ENCODE results near the gene DPPA5.
"Not testable (repeated sequence)": the region's sequence is repeated elsewhere in the genome, so short reads cannot be mapped to it uniquely, and the experiment has no call there.

Gene DPPA5, protein sequence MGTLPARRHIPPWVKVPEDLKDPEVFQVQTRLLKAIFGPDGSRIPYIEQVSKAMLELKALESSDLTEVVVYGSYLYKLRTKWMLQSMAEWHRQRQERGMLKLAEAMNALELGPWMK

DNA sequence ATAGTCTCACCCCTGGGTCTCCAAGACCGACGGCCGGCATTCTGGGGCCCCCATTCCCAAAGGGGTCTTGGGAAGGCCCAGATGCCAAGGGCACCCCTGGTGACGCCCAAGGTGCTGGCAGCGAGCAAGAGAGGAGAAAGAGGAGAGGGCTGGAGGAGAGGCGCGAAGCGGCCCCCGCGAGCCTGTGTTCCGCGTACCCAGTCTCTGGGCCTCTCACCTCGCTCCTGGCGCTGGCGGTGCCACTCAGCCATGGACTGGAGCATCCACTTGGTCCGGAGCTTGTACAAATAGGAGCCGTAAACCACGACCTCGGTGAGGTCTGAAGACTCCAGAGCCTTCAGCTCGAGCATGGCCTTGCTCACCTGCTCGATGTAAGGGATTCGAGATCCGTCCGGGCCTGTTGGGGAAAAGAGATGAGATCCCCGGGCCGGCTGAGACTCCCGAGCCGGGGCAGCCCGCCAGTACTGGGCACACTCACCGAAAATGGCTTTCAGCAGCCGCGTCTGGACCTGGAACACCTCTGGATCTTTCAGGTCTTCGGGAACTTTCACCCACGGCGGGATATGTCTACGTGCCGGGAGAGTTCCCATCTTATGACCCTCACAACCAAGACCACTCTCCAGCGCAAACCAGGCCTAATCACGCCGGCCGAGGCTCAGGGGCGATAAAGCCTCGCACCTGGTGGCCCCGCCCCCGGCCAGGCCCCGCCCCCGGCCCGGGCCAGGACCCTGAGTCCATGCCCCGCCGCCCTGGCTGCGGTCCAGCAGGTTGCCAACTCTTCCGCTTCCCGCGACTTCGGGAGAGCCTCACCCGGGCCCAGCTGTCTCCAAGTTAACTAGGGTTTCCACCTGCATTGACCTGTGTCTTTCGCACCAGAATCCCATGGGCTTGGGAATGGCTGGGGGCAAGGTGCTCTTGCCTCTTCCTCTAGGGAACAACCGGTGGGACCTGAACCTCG, at the start of gene DPPA5:
Gene DPPA5, minus strand, starts transcription at position 641 of the 958 bp plus-strand sequence. Its CDS starts 51 bp downstream, at position 590.
- no peak for DNase-seq

DNA sequence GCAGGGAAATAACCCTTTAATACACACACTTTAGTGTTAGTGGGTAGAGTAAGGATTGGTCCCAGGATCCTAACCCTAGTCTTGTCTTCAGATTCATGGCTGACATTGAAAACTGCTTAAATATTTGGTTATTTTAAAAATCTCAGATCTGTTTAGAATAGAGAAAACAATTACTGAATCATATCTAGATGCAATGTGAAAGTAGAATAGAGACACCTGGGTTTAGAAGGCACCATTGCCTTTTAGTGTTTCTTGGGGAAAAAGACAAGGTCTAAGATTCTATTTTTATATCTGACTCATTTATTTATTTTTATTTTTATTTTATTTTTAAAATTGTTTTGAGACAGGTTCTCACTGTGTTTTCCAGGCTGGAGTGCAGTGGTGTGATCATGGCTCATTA, 46.6 kb upstream of the DPPA5 start:
- no peak for DNase-seq

DNA sequence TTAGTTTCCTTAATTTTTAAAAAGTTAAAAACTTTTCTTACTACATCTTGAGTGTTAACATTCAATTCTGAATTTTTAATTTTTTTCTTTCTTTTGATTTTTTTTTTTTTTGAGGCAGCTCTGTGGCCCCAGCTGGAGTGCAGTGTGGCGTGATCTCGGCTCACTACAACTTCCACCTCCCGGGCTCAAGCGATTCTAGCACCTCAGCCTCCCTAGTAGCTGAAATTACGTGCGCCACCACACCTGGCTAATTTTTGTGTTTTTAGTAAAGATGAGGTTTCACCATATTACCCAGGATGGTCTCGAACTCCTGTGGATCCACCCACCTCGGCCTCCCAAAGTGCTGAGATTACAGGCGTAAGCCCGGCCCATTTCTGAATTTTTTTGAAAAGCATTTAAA, 41.8 kb upstream of the DPPA5 start:
- no peak for DNase-seq

DNA sequence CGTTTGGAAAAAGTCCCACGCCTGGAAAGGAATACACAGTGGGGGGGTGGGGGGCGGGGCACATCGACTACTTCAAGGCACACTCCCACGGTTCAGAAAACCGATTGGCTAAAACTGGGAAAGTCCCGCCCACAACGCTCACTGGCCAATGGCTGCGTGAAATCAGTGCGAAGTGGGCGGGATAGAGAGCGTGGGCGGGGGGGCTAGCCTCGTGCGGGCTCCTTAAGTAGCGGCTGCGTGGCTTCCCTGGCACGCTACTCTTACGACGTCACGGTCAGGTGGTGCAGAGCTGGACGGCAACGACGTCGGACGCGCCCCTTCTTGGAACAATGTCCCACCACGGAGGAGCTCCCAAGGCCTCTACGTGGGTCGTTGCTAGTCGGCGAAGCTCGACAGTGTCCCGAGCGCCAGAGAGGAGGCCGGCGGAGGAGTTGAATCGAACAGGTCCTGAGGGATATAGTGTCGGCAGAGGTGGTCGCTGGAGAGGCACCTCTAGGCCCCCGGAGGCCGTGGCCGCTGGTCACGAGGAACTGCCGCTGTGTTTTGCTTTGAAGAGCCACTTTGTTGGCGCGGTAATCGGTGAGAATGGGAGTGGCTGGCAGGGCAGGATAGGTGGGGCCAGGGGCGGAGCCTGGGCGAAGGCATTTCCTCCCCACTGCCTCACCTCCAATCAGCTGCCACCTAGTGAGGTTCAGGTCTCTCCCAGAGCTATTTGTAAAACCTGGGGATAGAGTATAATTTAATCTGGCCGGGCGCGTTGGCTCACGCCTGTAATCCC, 40.7 kb upstream of the DPPA5 start, which contains the start of gene DDX43:
Gene DDX43, plus strand, starts transcription at position 252 of the 778 bp plus-strand sequence. Its CDS starts 78 bp downstream, at position 330.
- peak; percentile 66 for DNase-seq

DNA sequence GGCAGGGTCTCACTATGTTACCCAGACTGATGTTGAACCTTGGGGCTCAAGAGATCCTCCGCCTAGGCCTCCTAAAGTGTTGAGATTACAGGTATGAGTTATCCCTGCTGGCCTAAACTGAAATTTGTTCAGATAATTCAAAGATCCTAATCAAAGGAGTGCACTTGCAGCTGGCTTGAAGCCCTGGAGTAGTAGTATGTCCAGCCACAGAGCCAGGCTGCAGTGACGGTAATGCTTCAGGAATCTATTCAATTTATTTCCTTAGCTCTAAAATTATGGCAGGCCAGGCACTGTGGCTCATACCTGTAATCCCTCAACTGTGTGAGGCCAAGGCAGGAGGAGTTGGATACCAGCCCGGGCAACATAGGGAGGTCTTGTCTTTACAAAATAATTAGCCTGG, 39.2 kb upstream of the DPPA5 start:
- no peak for DNase-seq

DNA sequence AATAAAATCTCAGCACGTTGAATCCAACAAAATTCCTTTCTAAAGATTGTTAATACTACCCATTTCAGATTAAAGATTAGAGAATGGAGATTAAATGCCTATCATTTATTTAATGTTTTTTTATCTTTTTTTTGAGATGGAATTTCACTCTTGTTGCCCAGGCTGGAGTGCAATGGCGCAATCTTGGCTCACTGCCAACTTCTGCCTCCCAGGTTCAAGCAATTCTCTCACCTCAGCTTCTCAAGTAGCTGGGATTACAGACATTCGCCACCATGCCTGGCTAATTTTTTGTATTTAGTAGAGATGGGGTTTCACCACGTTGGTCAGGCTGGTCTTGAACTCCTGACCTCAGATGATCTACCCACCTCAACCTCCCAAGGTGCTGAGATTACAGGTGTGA, 38.1 kb upstream of the DPPA5 start:
- not testable (repeated sequence) for DNase-seq

DNA sequence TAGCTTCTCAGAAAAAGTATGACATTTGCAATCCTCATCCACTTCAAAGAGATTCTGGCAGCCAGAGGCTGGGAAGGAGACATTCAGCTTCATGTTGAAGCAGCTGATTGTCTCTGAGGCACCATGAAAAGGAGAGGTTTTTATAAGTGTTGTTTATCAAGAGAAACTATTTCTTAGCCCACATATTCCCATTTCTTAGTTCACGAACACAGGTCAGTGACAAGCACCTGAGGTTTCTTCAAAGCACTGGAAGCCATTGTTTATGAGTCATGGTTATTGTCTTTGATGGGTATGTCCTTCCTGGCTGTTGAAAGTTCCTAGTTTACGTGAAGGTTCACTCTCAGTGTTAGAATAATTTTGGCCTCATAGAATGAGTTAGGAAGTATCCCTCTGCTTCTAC, 37.6 kb upstream of the DPPA5 start:
- DNase-seq, result no peak

DNA sequence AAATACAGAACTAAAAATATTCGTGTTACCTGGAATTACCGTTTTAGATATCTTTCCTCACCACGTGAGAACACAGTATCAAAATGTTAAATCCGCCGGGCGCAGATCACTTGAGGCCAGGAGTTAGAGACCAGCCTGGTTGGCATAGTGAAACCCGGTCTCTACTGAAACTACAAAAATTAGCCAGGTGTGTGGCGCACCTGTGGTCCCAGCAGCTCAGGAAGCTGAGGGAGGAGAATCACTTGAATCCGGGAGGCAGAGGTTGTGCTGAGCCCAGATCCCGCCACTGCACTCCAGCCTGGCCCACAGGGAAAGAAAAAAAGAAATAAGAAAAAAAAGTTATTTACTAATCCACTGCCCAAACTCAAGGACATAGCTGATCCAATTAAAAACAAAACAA, 35.8 kb upstream of the DPPA5 start:
- no peak for DNase-seq

DNA sequence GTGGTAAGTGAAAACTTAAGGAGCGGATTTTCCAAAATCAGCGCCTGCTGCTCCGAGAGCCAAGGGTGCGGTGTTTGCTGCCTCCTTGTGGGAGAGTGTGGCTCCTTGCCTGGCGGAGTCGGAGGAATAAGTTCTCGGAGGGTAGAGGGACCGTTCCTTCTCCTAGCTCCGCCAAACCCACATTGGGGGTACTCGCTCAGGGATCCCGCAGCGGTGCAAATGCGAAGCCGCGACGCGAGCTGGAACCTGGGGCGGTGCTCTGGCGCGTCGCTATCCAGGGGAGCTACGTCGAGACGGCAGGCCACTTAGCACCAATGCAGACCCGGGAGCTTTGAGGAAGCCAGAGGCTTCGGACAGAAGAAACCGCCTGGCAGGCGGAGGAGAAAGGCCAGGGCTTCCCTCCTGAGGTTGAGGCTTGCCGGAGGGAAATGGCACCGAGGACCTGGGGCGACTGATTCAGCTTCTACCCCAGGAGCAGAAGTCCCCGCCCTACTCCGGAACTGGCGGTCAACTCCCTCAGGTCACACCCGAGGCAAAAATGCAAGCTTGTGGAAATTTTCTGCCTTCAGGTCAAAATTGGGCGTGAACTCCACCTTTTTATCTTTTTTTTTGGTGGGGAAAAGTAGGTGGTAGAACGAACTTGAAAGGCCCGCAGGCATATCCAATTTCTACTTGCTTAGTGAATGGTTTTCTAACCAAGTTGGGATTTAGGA, 34.9 kb upstream of the DPPA5 start:
- peak; percentile 34 for DNase-seq

DNA sequence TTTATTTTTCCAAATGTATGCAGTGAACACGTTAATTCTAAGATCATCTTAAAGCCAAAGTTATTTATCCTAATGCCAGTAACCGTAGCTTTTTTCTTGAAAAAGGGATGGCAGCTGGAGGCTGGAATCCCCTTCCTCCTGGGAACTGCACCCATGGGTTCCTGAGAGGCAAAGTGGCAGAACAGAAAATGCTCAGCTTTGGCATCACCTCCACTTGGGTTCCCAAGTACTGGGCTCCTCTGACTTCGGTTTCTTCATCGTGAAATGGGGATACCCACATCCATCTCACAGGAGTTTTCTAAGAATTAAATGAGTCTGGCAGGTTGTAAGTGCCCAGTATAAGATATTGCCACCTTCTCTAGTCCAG, 34.3 kb upstream of the DPPA5 start:
- DNase-seq, result no peak

DNA sequence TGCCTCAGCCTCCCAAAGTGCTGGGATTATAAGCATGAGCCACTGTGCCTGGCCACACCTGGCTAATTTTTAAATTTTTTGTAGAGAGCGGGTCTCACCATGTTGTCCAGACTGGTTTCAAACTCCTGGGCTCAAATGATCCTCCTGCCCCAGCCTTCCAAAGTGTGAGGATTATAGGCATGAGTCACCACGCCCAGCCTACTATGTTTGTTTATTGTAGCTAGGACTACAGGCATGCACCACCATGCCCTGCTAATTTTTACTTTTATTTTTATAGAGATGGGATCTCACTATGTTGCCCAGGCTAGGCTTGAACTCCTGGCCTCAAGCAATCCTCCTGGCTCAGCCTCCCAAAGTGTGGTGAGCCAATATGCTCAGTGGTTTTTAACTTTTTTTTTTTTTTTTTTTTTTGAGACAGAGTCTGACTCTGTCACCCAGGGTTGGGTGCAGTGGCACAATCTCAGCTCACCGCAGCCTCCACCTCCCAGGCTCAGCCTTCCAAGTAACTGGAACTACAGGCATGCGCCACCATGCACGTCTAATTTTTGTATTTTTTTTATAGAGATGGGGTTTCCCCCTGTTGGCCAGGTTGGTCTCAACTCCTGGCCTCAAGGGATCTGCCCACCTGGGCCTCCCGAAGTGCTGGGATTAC, 28.5 kb upstream of the DPPA5 start:
- DNase-seq, result no peak

DNA sequence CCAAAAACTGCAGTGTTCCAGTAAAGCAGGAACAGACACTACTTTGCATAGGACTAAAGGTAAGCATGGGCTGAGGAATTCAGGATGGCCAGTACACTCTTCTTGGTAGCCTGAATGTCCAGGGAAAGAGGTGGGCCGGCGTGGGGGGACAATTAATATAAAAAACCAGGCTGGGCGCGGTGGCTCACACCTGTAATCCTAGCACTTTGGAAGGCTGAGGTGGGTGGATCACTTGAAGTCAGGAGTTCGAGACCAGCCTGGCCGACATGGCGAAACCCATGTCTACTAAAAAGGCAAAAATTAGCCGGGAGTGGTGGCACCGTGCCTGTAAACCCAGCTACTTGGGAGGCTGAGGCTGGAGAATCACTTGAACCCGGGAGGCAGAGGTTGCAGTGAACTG, 27.5 kb upstream of the DPPA5 start:
- not testable (repeated sequence) for DNase-seq

DNA sequence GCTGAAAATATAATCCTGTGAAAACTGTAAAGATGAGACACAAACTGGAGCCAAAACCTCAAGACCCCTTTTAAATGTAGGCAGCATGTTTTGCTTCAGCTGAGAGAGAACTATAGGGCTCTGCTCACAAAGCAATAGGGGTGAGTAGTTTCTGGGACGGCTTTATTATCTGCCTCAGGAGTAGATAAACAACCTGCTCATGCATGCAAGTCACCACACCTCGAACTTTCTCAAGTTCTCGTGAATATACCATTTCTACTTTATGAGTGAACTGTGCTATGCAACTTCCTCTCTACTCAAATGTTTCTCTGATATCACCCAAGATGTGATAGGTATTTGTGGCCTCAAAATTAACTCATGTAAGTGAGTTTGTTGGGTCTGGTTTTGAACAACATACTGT, 23.1 kb upstream of the DPPA5 start:
- no peak for DNase-seq

DNA sequence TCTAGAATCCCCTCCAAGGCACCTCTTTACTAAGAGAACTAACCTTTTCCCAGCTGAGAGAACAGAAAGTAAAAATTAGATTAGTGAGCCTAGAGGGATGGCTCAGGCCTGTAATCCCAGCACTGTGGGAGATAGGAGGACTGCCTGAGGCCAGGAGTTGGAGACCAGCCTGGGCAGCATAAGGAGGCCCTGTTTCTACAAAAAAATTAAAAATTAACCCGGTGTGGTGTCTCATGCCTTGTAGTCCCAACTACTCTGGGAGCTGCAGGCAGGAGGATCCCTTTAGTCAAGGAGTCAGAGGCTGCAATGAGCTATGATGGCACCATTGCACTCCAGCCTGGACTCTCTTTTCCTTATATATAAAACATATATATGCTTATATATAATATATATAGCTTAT, 21.1 kb upstream of the DPPA5 start:
- no peak for DNase-seq

DNA sequence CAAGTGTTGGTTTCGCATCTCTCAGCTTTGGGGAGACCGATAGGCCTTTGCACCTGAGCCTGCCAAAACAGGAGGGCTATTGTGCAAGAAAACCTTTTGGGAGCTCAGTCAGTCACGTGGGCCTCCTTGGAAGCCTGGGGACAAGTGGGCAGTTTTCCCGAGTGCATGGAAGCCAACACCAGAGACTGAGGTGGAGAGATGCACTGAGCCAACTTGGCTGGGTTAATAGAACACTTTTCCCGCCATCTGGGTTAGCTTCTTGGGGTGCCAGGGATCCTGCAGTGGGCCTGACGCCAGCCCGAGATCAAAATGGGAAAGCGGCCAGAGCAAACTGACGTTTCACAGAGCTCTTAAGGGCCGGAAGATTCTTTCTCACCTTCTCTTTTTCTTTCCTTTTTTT, 18.4 kb upstream of the DPPA5 start:
- DNase-seq, result no peak

DNA sequence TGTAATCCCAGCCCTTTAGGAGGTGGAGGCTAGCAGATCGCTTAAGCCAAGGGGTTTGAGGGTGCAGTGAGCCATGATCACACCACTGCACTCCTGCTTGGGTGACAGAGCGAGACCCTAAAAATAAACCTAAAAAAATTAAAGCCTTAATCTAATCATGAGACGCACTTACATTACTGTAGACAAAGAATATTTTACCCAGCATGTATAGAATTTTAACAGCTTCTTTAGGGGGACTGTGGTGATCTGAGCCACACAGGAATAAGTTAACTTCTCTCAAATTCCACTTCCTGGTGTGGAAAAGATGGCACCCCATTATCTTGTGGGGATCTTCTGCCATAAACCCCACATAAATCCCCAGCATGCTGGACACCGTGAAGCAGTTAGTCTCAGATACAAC, 17.9 kb upstream of the DPPA5 start:
- no peak for DNase-seq

DNA sequence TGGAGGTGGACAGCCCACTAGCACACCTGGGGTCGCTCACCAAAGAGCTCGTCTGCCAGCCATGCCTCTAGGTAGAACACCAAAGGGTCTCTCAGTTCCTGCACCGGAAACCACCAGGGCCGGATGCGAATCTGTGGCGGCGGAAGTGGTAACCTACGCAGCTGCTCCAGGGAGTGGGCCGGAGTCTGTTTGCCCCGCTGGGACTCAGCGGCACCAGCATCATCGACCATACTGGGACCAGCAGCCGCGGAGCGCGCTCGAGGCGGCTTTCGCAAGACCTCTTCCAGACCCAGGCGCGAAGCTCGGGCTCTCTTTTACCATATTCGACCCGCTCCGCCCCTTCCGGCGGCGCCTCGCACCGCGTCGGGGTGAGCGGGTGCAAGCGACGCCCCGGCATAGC, 15.5 kb upstream of the DPPA5 start, which contains the start of gene OOEP:
Gene OOEP, minus strand, starts transcription at position 335 of the 400 bp plus-strand sequence. Its CDS starts 105 bp downstream, at position 230.
- no peak for DNase-seq

DNA sequence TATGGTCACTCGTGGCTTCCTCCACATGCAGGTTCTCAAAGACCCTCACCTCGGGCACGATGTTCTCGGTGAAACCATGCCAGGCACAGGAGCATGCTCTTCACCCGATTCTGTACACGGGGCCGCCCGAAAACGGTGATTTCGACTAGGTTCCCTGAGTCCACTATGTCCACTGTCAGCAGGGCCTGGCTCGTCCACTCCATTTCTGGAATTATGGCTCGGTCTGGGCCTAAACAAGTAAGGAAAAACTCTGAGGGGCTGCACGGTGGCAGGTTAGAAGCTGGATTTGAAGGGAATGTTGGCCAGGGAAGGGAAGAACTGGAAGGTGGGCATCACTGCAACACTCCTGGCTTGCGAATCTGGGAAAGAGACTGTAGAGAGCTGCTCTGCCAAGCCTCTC, 15.1 kb upstream of the DPPA5 start:
- DNase-seq, result no peak

DNA sequence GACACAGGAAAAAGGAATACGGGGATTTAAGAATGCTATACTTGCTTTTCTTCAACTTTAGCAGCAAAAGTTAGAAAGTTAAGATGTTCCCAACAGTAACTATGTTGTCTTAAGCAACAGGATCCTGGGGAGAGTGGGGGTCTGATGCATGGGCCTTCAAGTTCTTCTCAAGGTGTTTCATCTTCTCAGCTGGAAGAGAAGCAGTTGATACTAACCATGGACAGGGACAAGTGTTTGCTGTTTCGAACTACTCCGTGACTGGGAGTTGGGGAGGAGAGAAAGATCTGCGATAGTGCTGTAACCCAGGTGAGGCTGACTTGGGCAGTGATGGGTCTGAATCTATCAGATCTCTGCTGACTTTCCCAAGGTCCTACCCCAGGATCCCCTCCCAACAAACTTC, 14.6 kb upstream of the DPPA5 start:
- DNase-seq, result no peak

DNA sequence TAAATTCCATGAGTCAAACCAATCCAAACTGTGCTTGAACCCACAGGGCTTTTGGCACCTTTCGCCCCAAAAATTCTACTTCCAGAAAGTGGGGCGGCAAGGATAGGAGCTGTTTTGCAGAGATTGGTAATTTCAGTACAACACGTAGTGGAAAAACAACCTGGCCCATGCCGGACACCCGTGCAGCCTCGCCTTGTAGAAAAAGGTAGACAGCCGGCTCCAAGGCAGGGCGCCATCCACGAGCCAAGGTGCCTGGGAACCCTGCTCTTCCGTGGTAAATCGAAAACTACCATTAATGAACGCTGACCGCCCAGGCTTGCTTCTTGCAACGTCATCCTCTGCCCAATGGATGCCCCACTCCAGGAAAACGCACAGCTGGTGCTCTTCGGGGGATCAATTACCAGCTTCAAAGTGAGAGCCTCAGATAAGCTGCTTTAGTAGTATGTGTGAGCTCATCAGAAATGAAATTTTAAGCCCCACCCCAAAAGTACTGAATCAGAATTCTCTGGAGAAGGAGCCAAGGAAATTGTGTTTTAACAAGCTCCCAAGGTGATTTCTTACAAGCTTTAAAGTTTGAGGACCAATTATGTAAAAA, 13.8 kb upstream of the DPPA5 start:
- DNase-seq, result no peak

DNA sequence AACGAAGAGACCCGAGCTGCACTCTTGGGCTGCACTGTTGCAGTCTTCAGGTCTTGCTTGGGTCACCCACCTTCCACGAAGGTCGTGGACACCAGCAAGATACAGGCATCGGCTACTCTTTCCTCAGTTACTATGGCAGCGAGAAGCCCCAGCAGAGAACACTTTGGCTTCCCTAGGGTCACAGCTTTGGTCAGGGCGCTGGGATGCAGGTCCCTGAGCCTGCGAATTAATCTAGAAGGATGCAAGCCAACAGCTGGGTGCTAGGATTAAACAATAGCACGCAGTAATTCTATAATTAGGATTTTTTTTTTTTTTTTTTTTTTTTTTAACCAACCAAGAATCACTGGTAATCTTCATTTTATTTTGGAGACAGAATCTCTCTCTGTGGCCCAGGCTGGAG, 10.5 kb upstream of the DPPA5 start:
- DNase-seq, result no peak

DNA sequence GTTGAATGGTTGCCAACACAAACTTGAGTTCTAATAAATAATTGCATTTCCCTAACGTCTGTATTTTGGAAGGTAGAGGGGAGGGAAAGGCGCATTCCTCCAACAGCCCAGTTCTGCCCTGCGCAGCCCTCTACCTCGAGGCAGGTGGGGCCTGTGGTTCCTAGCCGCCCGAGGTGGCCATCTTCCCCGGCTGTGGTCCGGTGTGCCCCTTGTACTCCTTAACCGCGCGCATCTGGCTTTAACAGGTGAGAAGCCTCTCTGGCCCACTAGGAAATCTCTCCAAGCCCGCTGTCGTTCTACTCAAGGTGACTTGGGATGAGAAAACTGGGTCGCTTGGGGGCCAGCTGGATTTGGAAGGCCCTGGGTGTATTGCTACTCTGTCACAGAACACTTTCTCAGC, 10.0 kb upstream of the DPPA5 start:
- DNase-seq, result no peak

All from DMS79 (cell line).